Measurements from ENCODE around the gene TM2D3.

- TF ChIP-seq EZH2phosphoT487 (IDR thresholded peaks at IDR 0.05; ENCODE audit: insufficient read depth, low read depth) = no peak
- no peak for TF ChIP-seq EZH2 (IDR thresholded peaks at IDR 0.05; ENCODE audit: insufficient read depth, poor library complexity, severe bottlenecking)
Measured at GRCh38 chr15:101597360-101597928, 54.7 kb downstream of the TM2D3 start.

All from GM23248 (cell line).